ENCODE data around the gene PRKN. TPM values are rescaled to one million over a fixed set of nuclear protein-coding genes. Genes with fewer than 3 reads are reported as not detected.
"Not testable (repeated sequence)": the region's sequence is repeated elsewhere in the genome, so short reads cannot be mapped to it uniquely, and the experiment has no call there.

PRKN gene
- total and polyA plus RNA-seq, 2 donors (not counting 3 experiments of a cell fraction or from before 2014, with no cell fraction given): 0.06 TPM; not detected in 1

DNA sequence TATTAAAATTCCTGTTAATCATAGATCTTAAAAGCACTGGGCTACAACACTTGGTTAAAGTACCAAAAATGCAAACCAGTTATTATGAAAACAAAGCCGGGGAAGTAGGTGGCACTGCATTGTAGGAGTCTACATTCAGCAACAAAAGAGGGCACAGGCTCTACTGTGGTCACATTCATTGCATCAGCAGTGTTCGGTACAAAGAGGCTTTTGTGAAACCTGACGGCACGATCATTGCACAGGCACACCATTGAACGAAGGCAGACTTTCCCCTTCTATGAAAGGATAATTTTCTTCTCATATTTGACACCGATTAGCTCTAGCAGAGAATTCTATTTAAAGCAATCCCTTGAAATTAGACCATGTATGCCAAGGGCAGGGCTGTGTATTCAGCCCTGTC is 1409.1 kb downstream of the PRKN start:
- ChIA-PET CTCF (interaction anchor here (2.5 kb wide), 1 partner anchor 53 kb away, joined by 6 read pairs; no protein-coding TSS in a partner anchor), POLR2A (no interaction called here)
- TF ChIP-seq, protein P1, sequence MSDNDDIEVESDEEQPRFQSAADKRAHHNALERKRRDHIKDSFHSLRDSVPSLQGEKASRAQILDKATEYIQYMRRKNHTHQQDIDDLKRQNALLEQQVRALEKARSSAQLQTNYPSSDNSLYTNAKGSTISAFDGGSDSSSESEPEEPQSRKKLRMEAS (IDR thresholded peaks at IDR 0.05; ENCODE audit: insufficient read depth, insufficient read length): no peak
- no peak for TF ChIP-seq EZH2 (IDR thresholded peaks at IDR 0.05; ENCODE audit: borderline replicate concordance, low read depth, low read length, severe bottlenecking)
- TF ChIP-seq FOS (IDR thresholded peaks at IDR 0.05; ENCODE audit: borderline replicate concordance, insufficient read depth, low read length): no peak
- TF ChIP-seq, protein P2, sequence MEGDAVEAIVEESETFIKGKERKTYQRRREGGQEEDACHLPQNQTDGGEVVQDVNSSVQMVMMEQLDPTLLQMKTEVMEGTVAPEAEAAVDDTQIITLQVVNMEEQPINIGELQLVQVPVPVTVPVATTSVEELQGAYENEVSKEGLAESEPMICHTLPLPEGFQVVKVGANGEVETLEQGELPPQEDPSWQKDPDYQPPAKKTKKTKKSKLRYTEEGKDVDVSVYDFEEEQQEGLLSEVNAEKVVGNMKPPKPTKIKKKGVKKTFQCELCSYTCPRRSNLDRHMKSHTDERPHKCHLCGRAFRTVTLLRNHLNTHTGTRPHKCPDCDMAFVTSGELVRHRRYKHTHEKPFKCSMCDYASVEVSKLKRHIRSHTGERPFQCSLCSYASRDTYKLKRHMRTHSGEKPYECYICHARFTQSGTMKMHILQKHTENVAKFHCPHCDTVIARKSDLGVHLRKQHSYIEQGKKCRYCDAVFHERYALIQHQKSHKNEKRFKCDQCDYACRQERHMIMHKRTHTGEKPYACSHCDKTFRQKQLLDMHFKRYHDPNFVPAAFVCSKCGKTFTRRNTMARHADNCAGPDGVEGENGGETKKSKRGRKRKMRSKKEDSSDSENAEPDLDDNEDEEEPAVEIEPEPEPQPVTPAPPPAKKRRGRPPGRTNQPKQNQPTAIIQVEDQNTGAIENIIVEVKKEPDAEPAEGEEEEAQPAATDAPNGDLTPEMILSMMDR (IDR thresholded peaks at IDR 0.05; ENCODE audit: extremely low read depth in 1 of 2, insufficient read depth in 1 of 2, low read depth in 1 of 2, low read length in 2 of 2): no peak
- Histone ChIP-seq H4K20me1 (replicated peaks; ENCODE audit: control insufficient read depth, extremely low read depth, insufficient read depth, low read length) (no peaks in the 10 kb centered on the region), H3K9me1 (replicated peaks; ENCODE audit: control insufficient read depth, extremely low read depth, insufficient read depth, low read length) (no peaks in the 10 kb centered on the region), H3K9ac (replicated peaks; ENCODE audit: extremely low read depth, insufficient read depth, low read length) (no peak overlapping the region), H3K4me1 (ENCODE audit: control insufficient read depth, extremely low read depth, insufficient read depth, low read length) (no peaks in the 10 kb centered on the region), H3K4me2 (ENCODE audit: insufficient read depth, low read length) (no peak overlapping the region), H3K4me3 (replicated peaks in 1 of 3; ENCODE audit: insufficient read depth in 1 of 3, low read depth in 1 of 3, low read length in 3 of 3) (no peak overlapping the region), H3K79me2 (ENCODE audit: control insufficient read depth, insufficient read depth, low read length) (no peaks in the 10 kb centered on the region), H3K27me3 (ENCODE audit: control insufficient read depth in 2 of 2, insufficient read depth in 2 of 2, low read length in 2 of 2) (no peaks in the 10 kb centered on the region), H2AFZ (ENCODE audit: low read depth, low read length) (no peak overlapping the region), H3K36me3 (ENCODE audit: control insufficient read depth in 2 of 2, extremely low read depth in 1 of 2, insufficient read depth in 2 of 2, low read length in 2 of 2) (no peaks in the 10 kb centered on the region), H3K9me3 (replicated peaks; ENCODE audit: control insufficient read depth, insufficient read depth, low read length) (no peaks in the 10 kb centered on the region), H3K27ac (ENCODE audit: insufficient read depth, low read depth, low read length) (no peak overlapping the region)
- no TSS peak for BruUV-seq (replicated peaks)
- no peak for FAIRE-seq
- dilution Hi-C loops (cut with MboI; ENCODE audit: extremely low pct_ligation_motif_present, low sequenced_read_pairs): no loop called here
- intact Hi-C loops (cut with micrococcal nuclease): no loop called here
- DNase-seq (ENCODE audit: low read depth, low spot score): no peak

DNA sequence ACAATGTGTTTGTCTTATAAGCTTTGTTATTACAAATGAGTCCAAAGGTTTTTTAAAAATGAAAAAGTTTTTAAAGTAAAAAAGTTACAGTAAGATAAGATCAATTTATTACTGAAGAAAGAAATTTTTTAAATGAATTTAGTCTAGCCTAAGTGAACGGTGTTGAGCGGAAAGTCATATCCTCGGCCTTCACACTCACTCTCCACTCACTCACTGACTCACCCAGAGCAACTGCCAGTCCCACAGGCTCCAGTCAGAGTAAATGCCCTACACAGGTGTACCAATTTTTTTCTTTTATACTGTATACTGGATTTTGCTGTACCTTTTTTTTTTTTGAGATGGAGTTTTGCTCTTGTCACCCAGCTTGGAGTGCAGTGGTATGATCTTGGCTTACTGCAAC is 1411.0 kb downstream of the PRKN start:
- no peak overlapping the region for H2AFZ ChIP-seq (ENCODE audit: low read depth, low read length)
- dilution Hi-C loops (cut with MboI; ENCODE audit: extremely low pct_ligation_motif_present, low sequenced_read_pairs): no loop called here
- H3K4me2 ChIP-seq (ENCODE audit: insufficient read depth, low read length): no peak overlapping the region
- no peak for FAIRE-seq
- CTCF ChIA-PET: interaction anchor here (0.8 kb wide), 1 partner anchor 55 kb away, joined by 3 read pairs; no protein-coding TSS in a partner anchor
- no peaks in the 10 kb centered on the region for H3K4me1 ChIP-seq (ENCODE audit: control insufficient read depth, extremely low read depth, insufficient read depth, low read length)
- TF ChIP-seq MYC (IDR thresholded peaks at IDR 0.05; ENCODE audit: low read depth, low read length) (no peak), GATA2 (IDR thresholded peaks at IDR 0.05; ENCODE audit: insufficient read depth, insufficient read length, low read depth, low read length) (no peak), POLR2A (IDR thresholded peaks at IDR 0.05; ENCODE audit: low read depth, low read length) (no peak)
- TF ChIP-seq, protein P1 (IDR thresholded peaks at IDR 0.05; ENCODE audit: insufficient read depth, insufficient read length): no peak
- H3K9me3 ChIP-seq (replicated peaks; ENCODE audit: control insufficient read depth, insufficient read depth, low read length): no peaks in the 10 kb centered on the region
- no peaks in the 10 kb centered on the region for H3K79me2 ChIP-seq (ENCODE audit: control insufficient read depth, insufficient read depth, low read length)
- H3K36me3 ChIP-seq (ENCODE audit: control insufficient read depth in 2 of 2, extremely low read depth in 1 of 2, insufficient read depth in 2 of 2, low read length in 2 of 2): no peaks in the 10 kb centered on the region
- BruUV-seq (replicated peaks): no TSS peak
- no peak overlapping the region for H3K9ac ChIP-seq (replicated peaks; ENCODE audit: extremely low read depth, insufficient read depth, low read length)
- no peaks in the 10 kb centered on the region for H3K9me1 ChIP-seq (replicated peaks; ENCODE audit: control insufficient read depth, extremely low read depth, insufficient read depth, low read length)
- POLR2A ChIA-PET: no interaction called here
- no peak overlapping the region for H3K4me3 ChIP-seq (replicated peaks in 1 of 3; ENCODE audit: insufficient read depth in 1 of 3, low read depth in 1 of 3, low read length in 3 of 3)
- no peak for DNase-seq (ENCODE audit: low read depth, low spot score)
- H3K27me3 ChIP-seq (ENCODE audit: control insufficient read depth in 2 of 2, insufficient read depth in 2 of 2, low read length in 2 of 2): no peaks in the 10 kb centered on the region
- H3K27ac ChIP-seq (ENCODE audit: insufficient read depth, low read depth, low read length): no peak overlapping the region
- no peaks in the 10 kb centered on the region for H4K20me1 ChIP-seq (replicated peaks; ENCODE audit: control insufficient read depth, extremely low read depth, insufficient read depth, low read length)
- intact Hi-C loops (cut with micrococcal nuclease): no loop called here

DNA sequence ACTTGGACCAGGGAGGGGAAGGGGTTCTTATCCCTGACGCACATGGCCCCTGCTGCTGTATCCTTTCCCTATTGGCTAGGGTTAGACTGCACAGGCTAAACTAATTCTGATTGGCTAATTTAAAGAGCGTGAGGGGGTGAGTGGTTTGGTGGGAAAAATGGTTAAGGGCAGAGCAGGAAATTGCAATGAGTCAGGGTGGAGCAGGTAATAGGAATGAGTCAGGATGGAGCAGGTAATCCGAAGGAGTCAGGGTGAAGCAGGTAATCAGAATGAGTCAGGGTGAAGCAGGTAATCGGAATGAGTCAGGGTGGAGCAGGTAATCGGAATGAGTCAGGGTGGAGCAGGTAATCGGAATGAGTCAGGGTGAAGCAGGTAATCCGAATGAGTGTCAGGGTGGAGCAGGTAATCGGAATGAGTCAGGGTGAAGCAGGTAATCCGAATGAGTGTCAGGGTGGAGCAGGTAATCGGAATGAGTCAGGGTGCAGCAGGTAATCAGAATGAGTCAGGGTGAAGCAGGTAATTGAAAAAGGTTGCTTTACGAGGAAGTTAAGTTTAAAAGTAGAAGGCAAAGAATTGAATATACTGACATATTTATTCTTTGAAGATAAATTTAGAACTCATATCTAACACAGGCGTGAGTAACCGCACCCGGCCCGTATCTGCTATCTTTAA is 1412.2 kb downstream of the PRKN start:
- H3K9me3 ChIP-seq (replicated peaks; ENCODE audit: control insufficient read depth, insufficient read depth, low read length); POLR2A ChIA-PET; dilution Hi-C loops (cut with MboI; ENCODE audit: extremely low pct_ligation_motif_present, low sequenced_read_pairs); intact Hi-C loops (cut with micrococcal nuclease); H2AFZ ChIP-seq (ENCODE audit: low read depth, low read length); DNase-seq (ENCODE audit: low read depth, low spot score); H3K9me1 ChIP-seq (replicated peaks; ENCODE audit: control insufficient read depth, extremely low read depth, insufficient read depth, low read length); H3K36me3 ChIP-seq (ENCODE audit: control insufficient read depth in 2 of 2, extremely low read depth in 1 of 2, insufficient read depth in 2 of 2, low read length in 2 of 2); H3K79me2 ChIP-seq (ENCODE audit: control insufficient read depth, insufficient read depth, low read length); H3K9ac ChIP-seq (replicated peaks; ENCODE audit: extremely low read depth, insufficient read depth, low read length); H4K20me1 ChIP-seq (replicated peaks; ENCODE audit: control insufficient read depth, extremely low read depth, insufficient read depth, low read length); FAIRE-seq; H3K4me1 ChIP-seq (ENCODE audit: control insufficient read depth, extremely low read depth, insufficient read depth, low read length); H3K4me2 ChIP-seq (ENCODE audit: insufficient read depth, low read length); H3K4me3 ChIP-seq (replicated peaks in 1 of 3; ENCODE audit: insufficient read depth in 1 of 3, low read depth in 1 of 3, low read length in 3 of 3); H3K27me3 ChIP-seq (ENCODE audit: control insufficient read depth in 2 of 2, insufficient read depth in 2 of 2, low read length in 2 of 2); BruUV-seq (replicated peaks); H3K27ac ChIP-seq (ENCODE audit: insufficient read depth, low read depth, low read length): not testable (repeated sequence)
- CTCF ChIA-PET: interaction anchor here (0.8 kb wide), 1 partner anchor 56 kb away, joined by 3 read pairs; no protein-coding TSS in a partner anchor

Data from endothelial cell of umbilical vein (primary cell).